ENCODE data around the gene LETMD1.

- TF ChIP-seq CTCF (IDR thresholded peaks at IDR 0.05; ENCODE audit: insufficient read depth, low read length, poor library complexity, severe bottlenecking): no peak
- no peak for TF ChIP-seq EZH2phosphoT487 (conservative IDR thresholded peaks at IDR 0.05; ENCODE audit: low read length)
These were observed 28.3 kb downstream of the LETMD1 start for GRCh38 chr12:51076236-51076930.
